Fibroblast of lung (primary cell): ENCODE results near the gene HLF.

Experiments
- CTCF ChIP-seq, 2 donors: IDR thresholded peaks in 1 of 2; conservative IDR thresholded peaks in 1 of 2; 1 replicate in 1 of 2; 2 replicates in 1 of 2; pipeline ENCODE4 v1.5.1; 2011 to 2012; ENCODE audit warnings: low read length in 2 of 2, control low read depth in 1 of 2, inconsistent platforms in 1 of 2, low read depth in 1 of 2, mild to moderate bottlenecking in 1 of 2
- EZH2 ChIP-seq: IDR thresholded peaks from 2 replicates; pipeline ENCODE4 v1.5.1; 2012; ENCODE audit warnings: low read length, control low read depth, mild to moderate bottlenecking; ENCODE audit errors: missing control alignments

DNA sequence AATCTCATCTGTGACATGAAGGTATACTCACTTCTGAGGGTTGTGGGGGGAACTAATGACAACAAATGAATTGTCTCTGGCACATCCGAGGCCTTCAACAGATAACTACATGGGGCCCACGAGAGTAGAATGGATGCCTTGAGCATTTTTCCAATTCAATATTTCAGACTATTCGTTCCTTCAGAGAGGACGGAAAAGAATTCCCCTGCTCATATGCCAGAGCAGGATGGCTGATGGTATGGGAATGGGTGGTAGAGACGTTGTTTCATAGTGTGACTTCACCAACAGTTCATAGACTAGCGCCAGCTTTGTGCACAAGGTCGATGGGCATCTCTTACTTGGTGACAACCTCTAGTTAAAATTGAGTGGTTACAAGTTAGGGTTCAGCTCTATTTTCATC is 61.3 kb downstream of the HLF start:
- no peak for TF ChIP-seq EZH2
- TF ChIP-seq CTCF (conservative IDR thresholded peaks at IDR 0.05 in 1 of 2, IDR thresholded peaks at IDR 0.05 in 1 of 2; ENCODE audit: low read depth in 1 of 2, low read length in 2 of 2) = no peak
